ENCODE results near the gene RYR1.

DNA sequence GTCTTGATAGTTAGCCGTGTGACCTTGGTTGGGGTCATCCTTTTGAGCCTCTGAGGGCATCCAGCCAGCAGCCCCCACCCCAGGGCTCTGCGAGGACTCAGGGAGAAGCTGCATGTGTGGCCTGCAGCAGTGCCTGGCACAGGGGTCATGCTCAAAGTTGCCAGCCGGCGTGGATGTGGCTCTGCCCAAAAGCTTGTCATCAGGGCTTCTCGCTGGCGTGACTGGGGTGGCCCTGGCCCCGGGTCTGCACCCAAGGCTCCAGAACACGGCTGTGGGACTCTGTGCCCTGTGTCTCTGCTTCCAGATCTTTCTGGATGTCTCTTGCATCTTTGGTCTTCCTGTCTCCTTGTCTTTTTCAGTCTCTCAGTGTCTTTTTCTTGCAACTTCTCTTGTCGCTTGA, 90.9 kb downstream of the RYR1 start:
- TF ChIP-seq, protein P1, sequence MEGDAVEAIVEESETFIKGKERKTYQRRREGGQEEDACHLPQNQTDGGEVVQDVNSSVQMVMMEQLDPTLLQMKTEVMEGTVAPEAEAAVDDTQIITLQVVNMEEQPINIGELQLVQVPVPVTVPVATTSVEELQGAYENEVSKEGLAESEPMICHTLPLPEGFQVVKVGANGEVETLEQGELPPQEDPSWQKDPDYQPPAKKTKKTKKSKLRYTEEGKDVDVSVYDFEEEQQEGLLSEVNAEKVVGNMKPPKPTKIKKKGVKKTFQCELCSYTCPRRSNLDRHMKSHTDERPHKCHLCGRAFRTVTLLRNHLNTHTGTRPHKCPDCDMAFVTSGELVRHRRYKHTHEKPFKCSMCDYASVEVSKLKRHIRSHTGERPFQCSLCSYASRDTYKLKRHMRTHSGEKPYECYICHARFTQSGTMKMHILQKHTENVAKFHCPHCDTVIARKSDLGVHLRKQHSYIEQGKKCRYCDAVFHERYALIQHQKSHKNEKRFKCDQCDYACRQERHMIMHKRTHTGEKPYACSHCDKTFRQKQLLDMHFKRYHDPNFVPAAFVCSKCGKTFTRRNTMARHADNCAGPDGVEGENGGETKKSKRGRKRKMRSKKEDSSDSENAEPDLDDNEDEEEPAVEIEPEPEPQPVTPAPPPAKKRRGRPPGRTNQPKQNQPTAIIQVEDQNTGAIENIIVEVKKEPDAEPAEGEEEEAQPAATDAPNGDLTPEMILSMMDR (IDR thresholded peaks at IDR 0.05; ENCODE audit: insufficient read depth, low read length, poor library complexity, severe bottlenecking) = no peak
- no peak for TF ChIP-seq EZH2phosphoT487 (conservative IDR thresholded peaks at IDR 0.05; ENCODE audit: low read length)

Measured in SU-DHL-6 (cell line).